DMS114 treated with DMSO at 0.1 percent for 48 hours (cell line): Measurements from ENCODE around the gene MPHOSPH9.

ENCODE experiments used
- DNase-seq: peaks from one replicate; lab custom pipeline; 2025; ENCODE audit not compliant: unreplicated experiment; lab: John Stamatoyannopoulos, UW

MPHOSPH9 gene

DNA sequence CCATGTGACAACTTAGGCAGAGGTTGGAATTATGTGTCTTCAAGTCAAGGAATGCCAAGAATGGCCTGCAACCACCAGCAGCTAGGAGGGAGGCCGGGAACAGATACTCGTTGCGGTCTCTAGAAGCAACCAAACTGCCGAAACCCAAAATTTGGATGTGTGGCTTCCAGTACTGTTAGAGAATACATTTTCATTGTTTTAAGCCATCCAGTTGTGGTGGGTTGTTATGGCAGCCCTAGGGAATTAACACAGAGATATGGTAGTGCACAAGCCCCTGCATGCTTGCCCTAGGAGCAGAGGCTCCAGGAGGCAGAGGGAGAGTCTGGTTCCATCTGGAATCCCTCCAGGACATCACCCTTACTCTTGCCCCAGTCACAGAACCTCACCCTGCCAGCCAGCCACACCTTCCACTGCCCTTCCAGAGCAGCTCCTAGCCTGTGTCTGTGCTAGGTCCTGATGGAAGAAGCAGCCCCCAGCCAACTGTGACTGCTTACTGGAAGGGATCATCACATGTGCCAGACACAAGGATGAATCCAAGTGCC lies 101.6 kb downstream of the MPHOSPH9 start:
- DNase-seq: no peak

DNA sequence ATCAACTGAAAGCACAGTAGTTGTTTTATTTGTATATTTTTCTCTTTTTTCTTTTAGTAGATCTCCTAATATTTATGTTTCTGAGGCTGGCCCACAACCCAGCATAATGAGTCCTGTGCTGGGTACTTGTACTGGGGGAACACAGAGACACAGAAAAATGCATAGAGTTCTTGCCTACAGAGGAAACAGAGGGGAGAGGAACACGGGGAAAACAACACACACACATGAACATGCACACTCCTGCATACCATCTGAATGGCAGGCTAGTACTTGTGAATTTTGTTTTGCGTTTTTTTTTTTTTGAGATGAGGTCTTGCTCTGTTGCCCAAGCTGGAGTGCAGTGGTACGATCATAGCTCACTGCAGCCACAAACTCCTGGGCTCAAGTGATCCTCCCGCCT lies 103.3 kb downstream of the MPHOSPH9 start:
- DNase-seq: no peak

DNA sequence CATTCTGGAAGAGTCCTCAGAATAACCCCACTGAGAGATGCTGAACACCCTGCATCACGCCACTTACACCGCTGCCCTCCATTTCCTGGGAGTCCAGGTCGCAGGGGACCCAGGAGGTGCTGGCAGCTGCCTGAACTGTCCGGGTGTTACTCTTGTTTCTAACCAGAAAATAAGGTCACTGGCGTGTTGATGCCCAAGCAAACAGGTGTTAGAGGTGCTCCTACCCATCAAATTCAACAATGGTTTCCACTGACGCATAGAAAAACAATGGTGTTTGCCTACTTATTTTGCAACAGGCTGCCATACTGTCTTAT lies 105.8 kb downstream of the MPHOSPH9 start:
- DNase-seq: no peak

DNA sequence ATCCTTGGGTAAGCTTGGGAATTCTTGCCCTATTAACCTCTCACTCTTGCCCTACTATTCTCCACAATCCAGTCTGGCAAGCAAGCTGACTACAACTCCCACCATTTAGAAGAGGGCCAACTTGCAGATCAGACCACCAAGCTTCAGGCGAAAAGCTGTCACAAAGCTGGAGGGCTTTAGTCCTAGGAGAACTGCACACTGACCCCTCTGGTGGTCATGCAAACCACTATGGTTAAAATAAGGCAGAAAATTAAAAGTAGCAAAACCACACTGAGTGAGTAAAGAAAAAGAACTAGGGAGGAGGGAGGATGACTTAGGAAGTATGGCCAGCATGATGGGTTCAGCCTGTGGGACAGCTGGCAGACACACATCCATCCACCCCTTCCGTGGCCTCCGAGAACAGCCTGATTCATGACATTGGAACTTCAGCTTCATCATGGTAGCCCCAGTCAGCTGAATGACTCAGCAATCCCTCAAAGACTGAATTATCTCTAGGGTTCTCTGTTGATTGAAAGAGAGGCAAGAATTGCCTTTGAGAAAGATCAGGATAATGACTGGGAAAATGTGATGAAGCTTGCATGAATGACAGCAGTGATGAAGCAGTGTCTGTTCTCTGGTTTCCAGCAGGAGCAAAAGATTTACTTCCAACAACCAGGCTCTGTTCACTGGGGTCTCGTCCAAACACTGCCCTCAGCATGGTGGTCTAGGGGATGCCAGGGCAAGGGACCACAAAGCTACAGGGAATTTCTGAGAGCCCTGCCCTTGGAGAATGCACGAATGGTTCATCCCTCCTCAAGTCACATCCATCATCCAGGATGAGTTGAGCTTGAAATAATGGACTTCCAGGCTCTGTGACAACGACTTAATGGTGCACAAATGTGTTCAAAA lies 106.4 kb downstream of the MPHOSPH9 start:
- DNase-seq: no peak

DNA sequence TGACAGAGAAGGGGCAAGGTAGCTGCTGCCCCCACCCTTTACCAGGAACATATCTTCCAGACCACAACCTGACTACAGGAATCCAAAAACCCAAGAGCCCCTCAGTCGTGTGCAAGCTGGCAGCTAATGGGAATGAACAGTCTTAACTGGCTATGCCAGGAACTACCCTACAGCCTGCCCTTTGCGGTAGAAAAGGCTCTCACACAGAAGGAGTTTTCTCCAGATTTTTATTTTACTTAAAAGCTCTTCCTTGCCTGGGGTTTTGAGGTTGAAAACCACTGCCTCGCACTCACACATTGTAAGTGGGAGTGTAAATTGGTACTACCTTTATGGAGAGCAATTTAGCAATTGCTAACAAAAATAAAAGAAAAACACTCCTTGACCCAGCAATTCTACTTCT lies 110.3 kb downstream of the MPHOSPH9 start:
- DNase-seq: no peak

DNA sequence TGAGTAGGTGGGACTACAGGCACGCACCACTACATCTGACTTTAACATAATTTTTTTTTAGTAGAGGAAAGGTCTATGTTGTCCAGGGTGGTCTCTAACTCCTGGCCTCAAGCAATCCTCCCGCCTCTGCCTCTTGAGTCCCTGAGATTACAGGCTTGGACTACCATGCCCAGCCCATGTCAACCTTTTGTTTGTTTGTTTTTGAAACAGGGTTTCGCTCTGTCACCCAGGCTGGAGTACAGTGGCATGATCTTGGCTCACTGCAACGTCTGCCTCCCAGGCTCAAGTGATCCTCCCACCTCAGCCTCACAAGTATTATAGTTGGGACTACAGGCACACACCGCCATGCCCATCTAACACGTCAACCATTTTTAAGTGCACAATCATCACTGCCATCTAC lies 111.3 kb downstream of the MPHOSPH9 start:
- no peak for DNase-seq

DNA sequence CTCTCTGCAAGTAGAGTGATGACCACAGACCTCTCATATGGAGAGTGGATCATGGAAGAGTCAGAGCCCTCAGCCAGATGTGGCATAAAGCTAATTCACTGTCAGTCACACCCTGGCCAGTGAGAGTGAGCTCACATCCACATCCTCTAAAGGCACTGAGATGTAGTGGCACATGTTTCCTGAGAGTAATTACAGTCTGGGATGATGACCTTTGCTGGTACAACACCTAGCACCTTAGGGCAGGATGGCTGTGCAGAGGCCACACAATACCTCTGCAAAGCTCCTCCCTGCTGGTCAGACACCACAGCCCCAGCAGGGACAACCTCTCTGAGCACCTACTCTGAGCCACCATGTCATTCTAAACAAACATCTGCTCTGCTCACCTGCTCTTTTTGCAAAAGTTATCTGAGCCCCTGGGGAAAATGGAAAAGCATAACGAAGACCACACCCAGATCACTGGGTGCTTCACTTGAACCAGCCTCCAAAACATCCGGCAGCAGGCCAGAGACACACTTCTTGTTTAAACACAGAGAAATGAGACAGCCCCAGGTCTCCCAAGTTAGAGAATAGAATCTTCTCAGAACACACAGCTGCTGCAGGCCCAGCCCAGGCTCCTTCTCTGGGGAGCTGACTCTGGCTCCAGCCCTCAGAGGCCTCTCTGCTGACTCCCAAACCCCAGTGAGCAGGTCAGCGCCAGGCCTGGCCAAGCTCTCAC lies 112.3 kb downstream of the MPHOSPH9 start:
- no peak for DNase-seq

DNA sequence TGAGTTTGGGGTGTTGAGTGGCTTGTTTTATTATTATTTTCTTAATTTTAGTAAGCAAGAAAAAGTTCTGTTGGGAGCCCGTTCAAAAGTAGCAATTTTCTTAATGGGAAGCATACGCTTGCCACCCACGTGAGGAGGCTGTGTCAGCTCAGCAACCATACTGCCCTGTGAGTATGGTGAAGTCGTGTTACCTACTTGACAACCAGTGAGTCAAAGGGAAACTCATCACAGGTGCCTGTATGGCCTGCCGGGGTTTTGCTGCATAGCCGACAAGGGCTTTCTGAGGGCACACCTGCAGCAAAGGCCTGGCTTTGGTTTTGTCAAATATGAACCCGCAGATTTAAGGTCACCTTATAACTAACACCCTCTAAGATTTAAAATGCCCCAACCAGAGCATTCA lies 113.1 kb downstream of the MPHOSPH9 start:
- no peak for DNase-seq

DNA sequence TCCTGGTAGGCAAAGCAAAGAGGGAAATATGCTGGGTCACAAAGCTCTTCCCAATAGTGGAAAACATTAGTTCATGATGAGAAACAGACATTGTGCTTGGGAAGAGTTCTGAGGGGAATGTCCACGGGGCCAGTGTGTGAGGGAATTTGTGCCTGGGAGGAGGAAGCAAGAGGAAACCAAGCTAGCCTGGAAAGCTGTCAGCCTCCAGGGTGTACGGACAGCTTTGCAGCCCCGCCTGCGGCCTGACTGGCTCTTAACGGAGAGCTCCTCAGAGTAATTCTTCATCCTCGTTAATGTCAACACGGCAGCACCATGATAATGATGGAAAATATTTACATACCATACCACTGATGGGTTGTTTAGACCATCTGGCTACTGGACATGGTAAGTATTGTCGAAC lies 114.4 kb downstream of the MPHOSPH9 start:
- DNase-seq: no peak

DNA sequence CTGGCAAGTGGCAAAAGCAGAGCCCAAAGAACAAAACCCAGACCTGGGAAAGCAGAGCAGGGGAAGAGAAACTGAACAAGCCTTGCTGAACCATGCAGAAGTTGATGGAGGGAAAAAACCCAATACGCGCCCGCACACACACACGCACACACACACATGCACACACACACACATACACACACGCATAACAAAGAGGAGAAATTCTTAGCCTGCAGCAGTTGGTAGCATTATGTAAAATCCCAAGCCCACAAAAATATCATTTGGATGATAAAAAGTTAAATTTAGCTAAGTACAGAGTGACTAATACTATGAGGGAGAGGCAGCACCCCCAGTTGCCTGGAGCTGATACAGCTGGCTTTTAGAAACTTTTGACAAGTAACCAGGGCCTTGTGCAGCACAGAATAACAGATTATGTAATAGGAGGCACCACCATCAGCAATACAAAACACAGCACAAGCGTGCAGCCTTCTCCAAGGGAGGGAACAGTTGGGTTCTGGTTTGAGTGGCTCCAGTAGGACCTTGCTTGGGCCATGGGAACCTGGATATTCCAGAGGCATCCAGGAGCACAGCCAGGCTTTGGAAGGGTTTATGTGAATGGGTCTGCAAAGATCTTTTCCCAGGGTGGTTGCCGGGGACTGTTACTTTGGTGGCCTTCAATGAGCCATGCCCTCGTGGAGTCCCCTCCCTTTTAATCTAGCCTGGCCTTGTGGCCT lies 117.4 kb downstream of the MPHOSPH9 start:
- DNase-seq: no peak

DNA sequence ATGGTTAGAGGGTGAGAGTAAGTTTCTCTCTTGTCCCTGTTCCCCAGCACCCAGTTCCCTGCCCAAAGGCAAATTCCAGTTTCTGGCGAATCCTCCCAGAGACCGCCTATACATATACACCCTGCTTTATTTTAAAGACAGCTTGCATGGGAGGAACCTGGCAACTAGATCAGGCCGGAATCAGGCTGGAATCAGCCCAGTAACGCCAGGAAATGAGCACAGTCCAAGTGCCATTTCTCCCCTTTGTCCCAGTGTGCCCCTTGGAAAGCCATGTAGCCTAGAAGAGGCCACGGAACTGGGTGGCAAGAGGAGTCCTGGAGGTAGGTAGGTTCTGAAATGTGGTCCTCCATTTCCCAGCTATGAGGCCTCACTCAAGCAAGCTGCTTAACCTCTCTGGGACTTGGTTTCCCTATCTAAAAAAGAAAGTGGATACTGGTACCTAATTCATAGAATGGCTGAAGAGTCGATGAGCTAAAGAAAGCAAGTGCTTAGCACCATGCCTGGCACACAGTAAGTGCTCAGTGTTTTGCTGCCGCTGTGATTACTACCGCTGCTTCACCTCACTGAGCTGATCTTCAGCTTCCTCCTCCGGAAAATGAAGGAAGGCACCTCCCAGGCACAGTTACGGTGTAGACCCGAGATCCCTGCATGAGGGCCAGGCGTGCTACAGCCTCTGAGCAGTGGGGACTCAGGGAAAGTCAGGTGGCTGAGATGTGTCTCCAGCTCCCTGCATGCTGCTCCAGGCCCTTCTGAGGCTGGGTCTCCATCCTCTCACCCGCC lies 118.4 kb downstream of the MPHOSPH9 start:
- DNase-seq: no peak

DNA sequence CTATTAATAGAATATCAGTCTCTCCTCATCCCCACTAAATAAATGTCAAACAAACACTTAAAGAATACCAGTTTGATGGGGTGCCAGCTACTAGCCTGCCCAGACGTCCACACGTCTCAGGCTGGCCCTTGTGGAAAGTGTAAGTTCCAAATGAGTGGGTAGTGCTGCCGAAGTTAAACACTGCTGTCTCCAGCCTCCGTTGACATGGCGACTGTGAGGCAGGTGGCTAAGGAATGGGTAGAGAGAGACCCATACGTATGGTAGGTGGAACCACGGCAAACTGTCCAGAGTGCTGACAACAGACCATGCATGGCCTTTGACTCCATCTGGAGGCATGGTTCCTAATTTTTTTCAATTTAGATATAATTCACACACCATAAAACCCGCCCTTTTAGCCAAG lies 119.9 kb downstream of the MPHOSPH9 start:
- no peak for DNase-seq

DNA sequence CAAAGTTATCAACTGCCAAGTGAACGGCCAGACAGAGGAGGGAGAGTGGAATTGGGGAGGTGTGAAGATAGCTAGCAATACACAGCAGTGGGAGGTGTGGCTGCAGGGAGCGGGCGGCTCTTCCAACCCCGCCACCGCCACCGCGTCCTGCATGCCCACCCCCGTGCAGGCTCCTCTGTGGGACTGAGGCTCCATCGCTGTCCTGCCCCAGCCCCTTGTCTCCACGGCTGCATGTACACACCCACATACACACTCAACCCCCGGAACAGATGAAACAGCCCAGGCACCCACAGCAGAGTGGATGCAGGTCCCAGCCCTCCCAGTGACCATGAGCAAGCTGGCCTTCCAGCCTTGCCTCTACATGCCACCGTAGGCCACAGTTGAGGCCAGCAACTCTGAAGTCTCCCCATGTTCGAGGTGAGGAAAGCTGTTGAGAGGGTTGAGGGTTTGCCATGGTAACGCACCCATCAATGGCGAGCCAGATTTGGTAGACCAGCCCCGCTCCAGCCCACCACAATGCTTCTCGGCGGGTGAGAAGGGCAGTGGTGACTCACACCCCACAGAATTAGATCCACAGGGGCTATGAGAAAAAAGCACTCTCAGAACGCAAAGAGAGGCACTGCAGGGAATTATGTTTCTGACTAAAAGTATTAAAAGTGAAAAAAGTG lies 121.3 kb downstream of the MPHOSPH9 start:
- DNase-seq: no peak

DNA sequence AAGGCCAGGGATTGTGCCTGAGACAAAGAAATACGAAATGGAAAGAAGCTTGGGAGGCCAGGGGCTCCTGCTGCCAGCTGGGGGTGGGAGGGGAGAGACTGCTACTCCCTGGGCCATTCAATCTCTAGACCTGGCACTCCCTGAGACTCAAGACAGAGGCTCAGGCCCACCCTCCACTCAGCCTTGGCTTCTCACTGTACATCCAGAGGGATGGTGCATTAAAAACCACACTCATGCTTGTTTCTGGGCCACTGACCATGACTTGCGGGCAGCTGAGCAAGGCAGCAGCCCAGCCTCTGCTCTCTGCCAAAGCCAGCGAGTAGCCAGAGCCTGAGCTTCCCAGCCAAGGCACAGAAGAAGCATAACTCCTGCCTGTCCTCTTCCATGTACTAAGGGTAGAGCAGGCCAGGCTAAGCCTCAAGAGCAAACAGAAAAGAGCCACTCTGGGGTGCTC lies 123.6 kb downstream of the MPHOSPH9 start:
- no peak for DNase-seq

DNA sequence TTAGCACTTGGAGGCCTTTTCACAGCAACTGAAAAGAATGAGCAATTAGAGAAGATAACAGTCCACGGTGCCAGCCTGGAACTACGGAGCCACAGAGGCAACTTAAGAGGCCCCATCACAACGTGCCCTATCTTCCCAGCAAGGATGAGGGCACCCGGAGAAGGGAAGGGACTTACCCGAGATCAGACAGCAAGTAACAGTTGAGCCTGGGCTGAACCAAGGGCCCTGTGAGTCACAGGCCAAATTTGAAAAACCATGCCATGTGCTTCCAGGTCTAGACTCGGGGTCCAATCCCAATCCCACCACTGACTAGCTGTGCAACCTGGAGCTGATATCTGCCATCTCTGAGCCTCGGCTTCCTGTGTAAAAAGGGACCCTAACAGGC lies 124.3 kb downstream of the MPHOSPH9 start:
- no peak for DNase-seq

DNA sequence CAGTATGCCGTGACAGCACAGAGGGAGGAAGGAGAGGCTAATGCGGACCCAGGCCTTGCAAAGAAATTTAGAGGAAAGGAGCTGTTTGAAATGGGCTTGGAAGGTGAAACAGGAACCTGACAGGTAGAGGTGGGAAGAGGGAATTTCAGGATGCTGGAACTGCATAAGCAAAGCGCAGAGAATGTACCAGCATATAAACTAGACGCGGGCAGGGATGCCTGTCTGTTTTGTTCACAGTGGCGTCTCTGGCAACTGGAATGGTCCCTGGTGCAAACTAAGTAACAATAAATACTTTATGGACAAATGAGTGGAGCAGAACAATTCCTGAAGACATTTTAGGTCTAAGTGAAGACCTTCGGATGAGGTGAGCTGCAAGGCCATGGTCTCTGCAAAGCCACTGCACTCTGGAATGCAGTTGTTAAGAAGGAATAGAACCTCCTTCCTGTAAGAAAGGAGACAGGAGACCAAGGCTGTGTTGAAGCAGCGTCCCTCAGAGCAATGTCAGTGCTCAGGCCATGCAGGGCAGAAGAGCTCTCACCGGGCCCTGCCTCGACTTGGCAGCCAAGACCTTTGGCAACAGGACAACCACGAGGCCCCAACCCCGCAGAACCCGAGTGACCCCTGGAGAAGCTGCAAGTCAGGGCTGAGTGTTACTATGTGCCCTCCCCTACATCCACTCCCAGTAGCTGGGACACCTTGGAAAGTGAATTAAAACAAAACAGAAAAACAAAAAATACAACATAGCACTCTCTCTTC lies 124.8 kb downstream of the MPHOSPH9 start:
- DNase-seq: no peak

DNA sequence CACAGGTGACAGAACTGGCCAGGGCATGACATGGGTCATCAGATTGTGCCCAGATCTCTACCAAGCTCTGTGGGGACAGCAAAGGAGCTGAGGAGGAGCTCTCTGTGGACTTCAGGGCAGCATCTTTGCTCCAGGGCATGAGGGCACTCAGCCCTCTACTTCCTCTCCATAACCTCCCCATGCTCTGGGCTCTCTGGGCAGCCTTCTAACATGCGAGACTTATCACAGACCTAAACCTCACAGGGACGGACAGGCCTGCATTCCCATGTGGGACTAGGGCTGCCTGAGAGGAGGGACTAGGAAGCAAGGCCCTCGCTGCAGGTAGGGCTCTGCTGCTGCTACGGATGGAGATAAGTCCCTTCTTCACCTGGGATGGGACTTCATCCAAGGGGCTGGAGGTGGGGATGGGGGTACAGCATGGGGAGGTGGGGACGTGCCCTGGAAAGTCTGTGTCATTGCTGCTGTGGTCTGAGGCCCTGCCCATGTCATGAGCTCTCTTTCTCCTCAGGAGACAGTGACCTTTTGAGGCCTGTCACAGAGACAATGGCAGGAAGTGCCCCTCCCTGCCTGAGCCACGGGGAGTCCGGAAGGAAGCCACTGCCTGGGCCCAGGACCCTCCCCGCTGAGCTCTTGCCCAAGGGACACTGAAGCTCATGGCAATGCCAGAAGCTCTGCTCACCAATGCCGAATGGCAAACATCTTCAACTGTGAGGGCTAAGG lies 126.1 kb downstream of the MPHOSPH9 start:
- no peak for DNase-seq

DNA sequence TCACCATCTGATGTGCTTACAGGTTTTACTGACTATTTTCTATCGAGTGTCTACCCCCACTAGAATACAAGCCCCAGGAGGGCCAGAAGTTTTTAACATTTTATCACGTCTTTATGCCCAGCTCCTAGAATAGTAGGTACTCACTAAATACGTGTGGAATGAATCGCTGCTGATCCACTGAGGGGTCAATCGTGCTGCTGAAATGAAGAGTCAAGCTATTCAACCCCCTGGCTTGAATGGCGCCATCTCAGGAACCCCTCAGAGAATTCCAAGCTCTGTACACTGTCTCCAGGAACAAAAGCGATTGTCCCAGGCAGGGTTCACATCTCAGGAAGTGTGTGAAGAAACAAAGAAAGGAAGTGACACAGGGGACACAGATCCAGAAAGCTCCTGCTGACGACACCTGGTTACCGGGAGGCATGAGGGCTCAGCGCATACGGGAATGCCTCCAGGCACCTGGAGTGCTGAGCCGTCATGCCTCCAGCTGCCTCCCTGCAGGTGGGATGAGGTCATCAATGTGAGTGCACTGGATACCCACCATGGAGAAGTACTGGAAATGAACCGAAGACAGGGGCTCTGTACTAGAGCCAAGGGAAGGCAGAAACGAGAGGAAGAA lies 127.6 kb downstream of the MPHOSPH9 start:
- no peak for DNase-seq

DNA sequence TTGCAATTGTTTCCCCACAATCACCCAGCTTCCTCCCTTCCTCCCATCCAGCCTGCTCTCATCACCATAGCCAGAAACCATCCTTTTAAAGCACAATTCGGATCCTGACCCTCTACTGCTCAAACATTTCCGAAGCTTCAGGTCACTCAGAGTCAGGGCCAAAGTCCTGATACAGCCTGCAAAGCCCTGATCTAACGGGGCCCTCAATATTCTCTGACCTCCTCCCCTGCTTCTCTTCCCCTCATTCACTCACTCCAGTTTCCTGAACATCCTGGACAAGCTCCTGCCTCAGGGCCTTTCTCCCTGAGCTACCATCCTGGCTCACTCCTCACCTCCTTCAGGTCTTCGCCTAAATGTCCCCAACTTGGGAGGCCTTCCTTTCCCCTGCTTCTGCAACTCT lies 128.1 kb downstream of the MPHOSPH9 start:
- no peak for DNase-seq
